GM19397 (cell line): Measurements from ENCODE around the gene SLMAP.
A peak's percentile ranks its signal among the peaks of the same experiment; 100 is the strongest.

Experiments used
- ATAC-seq: cut with Tn5 transposase; IDR thresholded peaks from one replicate; pipeline ENCODE4 v1.9.1; 2021; ENCODE audit warnings: mild to moderate bottlenecking, moderate library complexity; ENCODE audit not compliant: unreplicated experiment

SLMAP gene

GRCh38 chr3:57755741-57756527 is at the start of gene SLMAP:
TSS of gene SLMAP (plus strand) at chr3:57756309. CDS start at chr3:57757652, 1,343 bp downstream.
- ATAC-seq = peak; percentile 93

GRCh38 chr3:57706462-57706861 is 49.6 kb upstream of the SLMAP start:
- no peak for ATAC-seq

GRCh38 chr3:57709031-57709430 is 47.1 kb upstream of the SLMAP start:
- ATAC-seq = no peak

- no peak for ATAC-seq
These were observed 46.5 kb upstream of the SLMAP start for GRCh38 chr3:57709559-57709958.

GRCh38 chr3:57715686-57716085 is 40.4 kb upstream of the SLMAP start:
- no peak for ATAC-seq

- no peak for ATAC-seq
These were observed 38.8 kb upstream of the SLMAP start for GRCh38 chr3:57717205-57717868.

GRCh38 chr3:57718118-57718517 is 38.0 kb upstream of the SLMAP start:
- no peak for ATAC-seq

- ATAC-seq = no peak
These were observed 29.7 kb upstream of the SLMAP start for GRCh38 chr3:57726397-57726796.

GRCh38 chr3:57727106-57727505 is 29.0 kb upstream of the SLMAP start:
- no peak for ATAC-seq

GRCh38 chr3:57729334-57730045 is 26.6 kb upstream of the SLMAP start:
- ATAC-seq = no peak

- no peak for ATAC-seq
These were observed 25.4 kb upstream of the SLMAP start for GRCh38 chr3:57730682-57731081.

- ATAC-seq = no peak
These were observed 24.8 kb upstream of the SLMAP start for GRCh38 chr3:57731311-57731710.

GRCh38 chr3:57733790-57734189 is 22.3 kb upstream of the SLMAP start:
- no peak for ATAC-seq

- ATAC-seq = no peak
These were observed 20.7 kb upstream of the SLMAP start for GRCh38 chr3:57735405-57735804.

GRCh38 chr3:57737840-57738239 is 18.3 kb upstream of the SLMAP start:
- ATAC-seq = no peak

GRCh38 chr3:57738391-57738790 is 17.7 kb upstream of the SLMAP start:
- no peak for ATAC-seq

- no peak for ATAC-seq
These were observed 16.1 kb upstream of the SLMAP start for GRCh38 chr3:57740027-57740426.

GRCh38 chr3:57743496-57743895 is 12.6 kb upstream of the SLMAP start:
- no peak for ATAC-seq

GRCh38 chr3:57745101-57745500 is 11.0 kb upstream of the SLMAP start:
- ATAC-seq = no peak

- ATAC-seq = no peak
These were observed 9.7 kb upstream of the SLMAP start for GRCh38 chr3:57746156-57747010.

- ATAC-seq = no peak
These were observed 6.6 kb upstream of the SLMAP start for GRCh38 chr3:57749542-57749941.
